22Rv1 (cell line): ENCODE results near the gene DIPK1B.

Experiments used
- H3K27ac ChIP-seq: fragments of 450-650 bp; 2 replicates; pipeline ENCODE4 v1.5.1; 2017
- ZFX ChIP-seq: fragments of 450-650 bp; IDR thresholded peaks from 2 replicates; pipeline ENCODE4 v1.6.1; 2017; ENCODE audit warnings: antibody characterized with exemption, borderline replicate concordance
- TF ChIP-seq, protein P1 (sequence below): fragments of 450-650 bp; IDR thresholded peaks from 2 replicates; pipeline ENCODE4 v1.5.1; 2017; ENCODE audit warnings: mild to moderate bottlenecking

Gene DIPK1B

GRCh38 chr9:136746621-136747020, 34.2 kb downstream of the DIPK1B start:
- TF ChIP-seq ZFX, result no peak
- H3K27ac ChIP-seq, result no peak overlapping the region

- TF ChIP-seq, protein P1, sequence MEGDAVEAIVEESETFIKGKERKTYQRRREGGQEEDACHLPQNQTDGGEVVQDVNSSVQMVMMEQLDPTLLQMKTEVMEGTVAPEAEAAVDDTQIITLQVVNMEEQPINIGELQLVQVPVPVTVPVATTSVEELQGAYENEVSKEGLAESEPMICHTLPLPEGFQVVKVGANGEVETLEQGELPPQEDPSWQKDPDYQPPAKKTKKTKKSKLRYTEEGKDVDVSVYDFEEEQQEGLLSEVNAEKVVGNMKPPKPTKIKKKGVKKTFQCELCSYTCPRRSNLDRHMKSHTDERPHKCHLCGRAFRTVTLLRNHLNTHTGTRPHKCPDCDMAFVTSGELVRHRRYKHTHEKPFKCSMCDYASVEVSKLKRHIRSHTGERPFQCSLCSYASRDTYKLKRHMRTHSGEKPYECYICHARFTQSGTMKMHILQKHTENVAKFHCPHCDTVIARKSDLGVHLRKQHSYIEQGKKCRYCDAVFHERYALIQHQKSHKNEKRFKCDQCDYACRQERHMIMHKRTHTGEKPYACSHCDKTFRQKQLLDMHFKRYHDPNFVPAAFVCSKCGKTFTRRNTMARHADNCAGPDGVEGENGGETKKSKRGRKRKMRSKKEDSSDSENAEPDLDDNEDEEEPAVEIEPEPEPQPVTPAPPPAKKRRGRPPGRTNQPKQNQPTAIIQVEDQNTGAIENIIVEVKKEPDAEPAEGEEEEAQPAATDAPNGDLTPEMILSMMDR, result no peak
- no peak for TF ChIP-seq ZFX
- no peak overlapping the region for H3K27ac ChIP-seq
These were observed 35.0 kb downstream of the DIPK1B start for GRCh38 chr9:136747161-136748060.

GRCh38 chr9:136748201-136748600, 35.8 kb downstream of the DIPK1B start, which contains the start of gene LCN6:
Gene LCN6 (minus strand): TSS chr9:136748525. CDS start chr9:136748483, 42 bp downstream.
- TF ChIP-seq ZFX, result no peak
- TF ChIP-seq, protein P1, result no peak
- H3K27ac ChIP-seq, result no peak within 1 kb of the TSS

GRCh38 chr9:136748666-136749611, 36.6 kb downstream of the DIPK1B start:
- no peak overlapping the region for H3K27ac ChIP-seq
- no peak for TF ChIP-seq ZFX
- TF ChIP-seq, protein P1, result no peak

DNA sequence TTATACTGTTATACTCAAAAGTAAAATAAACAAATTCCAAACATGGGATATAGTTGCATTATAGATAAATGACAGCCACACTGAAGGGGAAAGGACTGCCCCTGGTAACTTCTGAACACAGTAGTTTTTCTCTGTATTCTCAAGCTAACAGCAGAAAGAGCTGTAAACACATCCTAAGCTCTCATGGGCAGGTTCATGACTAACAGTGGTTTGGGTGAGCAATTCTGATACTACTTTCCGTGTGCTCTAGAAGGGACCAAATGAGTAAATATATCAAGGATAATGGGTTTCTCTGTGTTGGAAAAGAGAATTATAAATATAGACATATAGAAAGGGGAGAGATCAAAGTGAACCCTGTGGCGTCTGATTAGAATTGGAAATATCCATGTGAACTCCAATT, 38.2 kb downstream of the DIPK1B start:
- TF ChIP-seq, protein P1, result no peak
- no peak for TF ChIP-seq ZFX
- no peak overlapping the region for H3K27ac ChIP-seq

DNA sequence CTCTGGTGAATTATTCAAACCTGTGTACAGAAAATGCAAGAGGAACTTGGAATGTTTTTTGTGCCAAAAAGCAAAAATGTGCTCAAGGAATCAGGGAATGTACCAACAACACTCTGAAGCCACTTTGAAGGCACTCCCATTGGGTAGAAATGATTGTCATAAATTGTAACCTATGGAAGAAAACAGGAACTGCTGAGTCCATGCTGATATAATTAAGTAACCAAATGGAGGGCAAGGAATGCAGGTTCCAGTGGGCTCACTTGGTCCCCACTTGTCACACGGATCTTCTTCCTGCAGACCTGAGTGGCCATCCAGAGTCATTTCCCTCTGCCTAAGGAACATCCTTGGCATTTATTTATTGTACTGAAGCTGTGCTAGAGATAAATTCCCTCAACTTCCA, 38.9 kb downstream of the DIPK1B start:
- no peak for TF ChIP-seq ZFX
- TF ChIP-seq, protein P1, result no peak
- no peak overlapping the region for H3K27ac ChIP-seq

GRCh38 chr9:136751814-136752213, 39.4 kb downstream of the DIPK1B start:
- TF ChIP-seq, protein P1, result no peak
- TF ChIP-seq ZFX, result no peak

More at GRCh38 chr9:136751814-136752213, 39.4 kb downstream of the DIPK1B start:
- no peak overlapping the region for H3K27ac ChIP-seq
